GM19193 (cell line): Measurements from ENCODE around the gene ZSWIM9.

ENCODE experiments used
- POLR2A ChIP-seq: IDR thresholded peaks from 4 replicates; pipeline ENCODE4 v1.6.1; 2011; ENCODE audit not compliant: insufficient read depth, insufficient read length; ENCODE audit errors: extremely low read depth

The ZSWIM9 gene

DNA sequence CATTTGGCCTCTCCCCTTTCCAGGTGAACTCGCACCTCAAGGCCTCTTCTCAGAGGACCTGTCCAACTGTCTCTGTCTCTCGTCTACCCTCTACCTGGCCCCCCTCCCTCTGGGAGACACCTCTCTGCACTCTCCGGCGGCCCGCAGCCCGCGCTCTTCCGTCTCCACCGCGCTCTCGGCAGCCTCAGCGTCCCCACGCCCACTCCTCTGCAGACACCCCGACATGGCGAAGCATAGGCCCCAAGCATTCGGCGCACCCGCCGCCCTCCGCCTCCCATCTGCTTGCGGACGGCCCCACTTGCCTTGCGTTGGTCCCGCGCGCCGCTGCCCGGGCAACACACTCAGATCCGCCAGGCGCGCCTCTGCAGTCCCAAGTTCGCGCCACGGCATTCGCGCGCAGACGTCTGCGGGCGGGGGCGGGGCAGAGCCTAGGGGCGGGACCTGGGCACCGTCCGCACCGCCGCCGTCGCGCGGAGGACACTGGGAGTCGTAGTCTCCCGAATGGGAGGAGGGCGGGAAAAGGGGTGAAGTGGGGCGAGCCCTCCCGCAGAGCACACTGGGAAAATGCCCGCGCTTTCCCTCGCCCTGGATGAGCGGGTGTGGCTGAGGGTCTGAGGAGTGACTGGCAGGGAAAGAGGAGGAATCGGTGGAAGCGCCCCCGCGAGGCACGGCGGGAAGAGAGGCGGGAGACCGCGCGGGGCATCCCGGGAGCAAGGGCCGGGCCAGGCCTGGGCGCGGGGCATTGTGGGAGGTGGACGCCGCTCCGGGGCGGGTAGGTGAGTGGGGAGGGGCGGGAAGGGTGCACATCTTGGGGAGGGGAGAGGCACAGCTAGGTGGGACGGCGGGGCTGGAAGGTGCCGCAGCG lies at the start of gene ZSWIM9, which contains the start of gene LIG1:
TSS of gene ZSWIM9 (plus strand) at position 742 of the 865 bp plus-strand sequence. CDS start 1,123 bp downstream, outside the sequence.
TSS of gene LIG1 (minus strand) at position 406 of the 865 bp plus-strand sequence. CDS start 4,778 bp downstream, outside the sequence.
- TF ChIP-seq POLR2A = peak; percentile 71

DNA sequence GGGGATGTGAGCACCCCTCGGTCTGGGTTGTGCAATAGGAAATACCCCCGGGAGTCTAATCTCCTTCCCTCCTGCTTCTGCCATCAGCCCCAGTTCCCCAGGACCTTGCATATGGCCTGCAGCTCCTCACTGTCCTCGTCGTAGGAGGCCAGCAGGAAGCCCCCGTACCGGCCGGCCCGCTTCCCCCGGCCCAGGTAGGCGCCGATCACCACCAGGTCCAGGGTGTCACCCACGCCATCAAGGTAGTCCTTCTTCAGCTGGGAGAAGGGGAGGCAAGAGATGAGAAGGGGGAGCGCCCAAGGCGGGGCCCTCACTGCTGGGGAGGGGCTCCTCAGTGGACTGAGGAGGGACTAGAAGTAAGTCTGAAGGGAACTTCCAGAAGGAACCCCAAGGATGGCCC lies 49.4 kb upstream of the ZSWIM9 start:
- no peak for TF ChIP-seq POLR2A

DNA sequence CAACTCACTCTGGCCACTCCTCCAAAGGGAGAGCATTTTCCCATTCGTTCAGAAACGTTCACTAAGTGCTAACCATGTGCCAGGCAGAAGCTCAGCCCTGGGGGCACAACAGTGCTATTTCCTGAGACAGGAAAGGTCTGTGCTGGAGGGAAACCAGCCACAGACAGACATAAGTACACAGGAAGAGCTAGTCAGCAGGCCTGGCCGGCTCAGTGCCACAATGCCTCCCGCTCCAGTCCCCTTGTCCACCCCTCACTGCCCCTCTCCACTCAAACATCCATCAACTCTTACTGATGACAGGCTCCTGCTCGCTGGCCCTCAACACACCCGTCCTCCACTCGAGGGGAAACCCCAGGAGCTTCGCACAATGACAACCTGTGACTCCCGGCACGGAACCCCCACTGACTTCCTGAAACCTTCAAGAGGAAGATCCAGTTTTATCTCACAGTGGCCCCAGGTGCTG lies 48.5 kb upstream of the ZSWIM9 start:
- no peak for TF ChIP-seq POLR2A

DNA sequence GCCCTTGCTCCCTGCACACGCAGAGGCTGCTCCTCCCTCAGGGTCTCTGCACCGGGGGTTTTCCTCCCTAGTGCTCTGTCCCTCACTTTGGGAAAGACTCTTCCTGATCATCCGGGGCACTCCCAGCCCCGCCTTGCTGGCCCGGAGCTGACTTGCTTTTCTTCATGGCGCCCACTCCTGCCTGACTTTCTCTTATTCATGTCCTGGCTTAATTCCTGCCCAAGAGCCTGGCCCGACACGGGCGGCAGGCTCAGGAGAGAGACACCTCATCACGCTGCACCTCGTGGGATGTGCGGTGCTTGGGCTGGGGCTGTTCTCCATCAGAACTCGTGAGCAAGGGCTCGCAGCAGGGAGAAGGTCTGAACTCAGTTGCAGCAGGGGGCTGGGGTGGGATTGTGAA lies 48.1 kb upstream of the ZSWIM9 start:
- no peak for TF ChIP-seq POLR2A

DNA sequence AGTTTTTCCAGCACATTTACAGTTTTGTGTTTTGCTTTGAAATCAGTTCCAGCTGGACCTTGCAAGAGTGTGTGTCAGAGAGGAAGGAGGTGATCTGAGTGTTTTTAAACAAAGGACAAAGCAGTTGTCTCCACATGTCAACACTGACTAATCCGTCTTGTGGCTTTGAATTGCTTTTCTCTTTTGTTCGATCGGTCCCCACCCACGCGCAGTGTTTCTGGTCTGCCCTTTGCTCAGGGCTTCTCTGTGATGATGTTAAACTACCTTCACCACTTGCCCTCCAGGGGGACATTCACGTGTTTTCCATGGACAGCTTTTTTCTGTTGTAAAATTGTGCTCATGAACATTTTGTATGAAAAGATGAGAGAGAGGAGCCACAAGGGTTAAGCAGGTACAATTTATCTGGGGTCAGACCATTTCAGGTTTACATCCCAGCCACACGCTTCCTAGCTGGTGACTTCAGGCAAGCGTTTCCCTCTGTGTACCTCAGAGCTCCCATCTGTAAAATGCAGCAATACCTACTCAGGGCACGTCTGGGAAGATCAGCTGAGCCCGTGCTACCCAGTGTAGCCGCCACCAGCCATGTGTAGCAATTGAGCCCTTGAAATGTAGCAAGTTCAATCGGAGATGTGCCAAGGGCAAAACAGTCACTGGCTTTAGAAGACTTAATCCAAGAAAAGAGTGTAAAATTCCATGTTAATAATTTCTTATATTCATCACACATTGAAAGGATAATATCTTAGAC lies 46.4 kb upstream of the ZSWIM9 start:
- TF ChIP-seq POLR2A = no peak

DNA sequence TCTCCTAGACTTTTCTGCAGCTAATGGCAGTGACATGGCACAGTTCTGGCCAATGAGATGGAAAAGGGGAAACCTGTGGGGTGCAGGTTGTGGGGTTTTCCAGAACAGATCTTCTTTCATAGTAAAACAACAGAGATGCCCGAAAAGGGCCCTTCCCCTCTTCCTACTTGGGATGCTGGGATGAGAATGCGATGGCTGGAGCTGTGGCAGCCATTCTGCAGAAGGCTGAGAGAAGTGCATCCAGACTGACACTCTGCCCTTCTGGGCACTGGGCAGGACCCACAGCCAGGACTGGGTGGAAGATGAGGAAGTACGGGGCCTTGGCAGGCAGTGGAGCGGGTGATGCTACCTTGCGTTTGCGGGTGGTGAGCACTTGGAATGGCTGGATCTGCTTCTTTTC lies 42.9 kb upstream of the ZSWIM9 start:
- no peak for TF ChIP-seq POLR2A

DNA sequence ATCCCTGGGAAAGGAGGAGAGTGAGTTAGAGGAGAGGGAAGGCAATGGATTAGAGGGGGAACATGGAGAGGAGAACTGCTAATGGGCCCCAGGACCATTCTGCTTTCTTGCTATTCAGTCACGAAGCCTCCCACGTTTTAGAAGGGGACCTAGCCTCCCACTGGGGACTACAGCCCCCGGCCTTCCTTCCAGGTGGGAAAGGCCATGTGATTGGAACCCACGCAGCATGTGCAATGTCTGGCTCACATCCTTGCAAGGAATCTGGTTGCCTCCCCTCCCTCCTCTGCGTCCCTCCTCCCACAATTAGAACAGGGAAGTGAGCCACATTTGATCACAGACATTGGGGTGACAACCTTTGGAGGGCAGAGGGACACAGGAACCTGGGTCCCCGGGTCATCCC lies 37.4 kb upstream of the ZSWIM9 start:
- no peak for TF ChIP-seq POLR2A

DNA sequence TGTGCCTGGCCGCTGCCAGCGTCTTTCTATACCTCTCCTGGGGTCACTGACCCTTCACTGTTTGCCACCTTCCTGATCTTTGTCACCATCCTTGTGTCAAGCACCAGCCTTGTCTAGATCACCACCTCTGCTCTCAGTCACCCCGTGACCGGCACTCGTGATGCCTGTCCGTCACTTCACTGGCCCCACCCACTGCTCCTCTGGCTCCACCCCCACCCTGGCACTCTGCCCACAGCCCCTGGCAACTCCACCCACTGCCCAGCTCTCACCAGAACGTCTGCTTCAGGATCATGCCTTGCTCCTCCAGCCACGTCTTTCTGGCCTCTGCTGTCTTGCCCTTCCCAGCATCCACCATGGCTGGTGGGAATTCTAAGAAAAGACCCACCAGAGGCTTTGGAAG lies 35.1 kb upstream of the ZSWIM9 start:
- TF ChIP-seq POLR2A = no peak

DNA sequence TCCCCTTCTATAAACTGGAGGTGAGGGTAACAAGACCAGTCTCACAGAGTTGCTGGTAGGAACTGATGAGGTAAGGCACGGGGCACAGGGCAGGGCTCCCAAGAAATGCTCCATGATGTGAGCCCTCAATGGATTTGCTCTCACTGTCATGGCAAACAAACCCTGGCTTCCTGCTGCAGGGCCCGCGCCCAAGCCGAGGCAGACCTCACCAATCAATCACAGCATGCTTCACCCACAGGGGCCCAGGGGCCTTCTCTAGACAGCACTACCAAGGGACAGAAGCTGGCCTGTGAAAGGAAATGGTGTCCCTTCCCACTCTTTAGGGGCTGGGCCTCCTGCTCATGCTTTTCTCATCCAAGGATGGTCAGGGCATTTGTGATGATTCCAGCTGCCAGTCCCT lies 33.9 kb upstream of the ZSWIM9 start:
- no peak for TF ChIP-seq POLR2A

DNA sequence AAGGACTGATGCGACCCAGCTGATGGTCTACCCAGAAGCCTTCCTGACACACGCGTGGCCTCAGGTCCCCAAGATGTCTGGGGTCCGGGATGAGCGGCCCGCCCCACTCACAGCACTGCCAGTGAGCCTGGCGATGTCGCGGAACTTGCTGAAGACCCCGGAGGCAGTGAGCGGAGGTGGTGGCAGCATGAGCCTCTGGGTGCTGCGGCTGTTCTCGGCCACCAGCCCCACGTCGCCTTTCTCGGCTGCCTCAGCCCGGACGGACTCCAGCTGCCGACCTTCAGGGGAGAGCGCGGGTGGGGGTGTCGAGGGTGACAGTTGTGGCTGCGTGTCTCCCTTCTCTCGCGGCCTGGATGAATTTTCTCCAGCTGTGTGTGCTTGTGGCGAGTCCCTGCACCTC lies 33.1 kb upstream of the ZSWIM9 start:
- TF ChIP-seq POLR2A = no peak

DNA sequence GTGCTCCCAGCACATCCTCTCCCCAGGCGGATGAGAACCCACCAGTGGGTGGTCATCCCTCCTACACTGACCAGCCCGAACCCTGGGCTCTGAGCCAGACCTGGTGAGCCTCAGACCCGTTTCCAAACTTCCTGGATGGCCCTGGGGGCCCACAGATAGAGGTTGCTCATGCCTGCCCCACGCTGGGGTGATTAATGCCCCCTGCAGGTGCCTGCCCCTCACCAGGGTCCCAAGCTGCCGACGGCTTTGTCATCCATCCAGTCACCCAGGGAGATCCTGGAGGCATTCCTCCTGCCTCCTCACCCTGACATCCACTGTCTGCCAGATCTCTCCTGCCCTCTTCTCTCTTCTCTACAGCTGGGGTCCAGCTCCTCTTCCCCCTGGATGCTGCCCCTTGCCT lies 31.4 kb upstream of the ZSWIM9 start:
- no peak for TF ChIP-seq POLR2A

DNA sequence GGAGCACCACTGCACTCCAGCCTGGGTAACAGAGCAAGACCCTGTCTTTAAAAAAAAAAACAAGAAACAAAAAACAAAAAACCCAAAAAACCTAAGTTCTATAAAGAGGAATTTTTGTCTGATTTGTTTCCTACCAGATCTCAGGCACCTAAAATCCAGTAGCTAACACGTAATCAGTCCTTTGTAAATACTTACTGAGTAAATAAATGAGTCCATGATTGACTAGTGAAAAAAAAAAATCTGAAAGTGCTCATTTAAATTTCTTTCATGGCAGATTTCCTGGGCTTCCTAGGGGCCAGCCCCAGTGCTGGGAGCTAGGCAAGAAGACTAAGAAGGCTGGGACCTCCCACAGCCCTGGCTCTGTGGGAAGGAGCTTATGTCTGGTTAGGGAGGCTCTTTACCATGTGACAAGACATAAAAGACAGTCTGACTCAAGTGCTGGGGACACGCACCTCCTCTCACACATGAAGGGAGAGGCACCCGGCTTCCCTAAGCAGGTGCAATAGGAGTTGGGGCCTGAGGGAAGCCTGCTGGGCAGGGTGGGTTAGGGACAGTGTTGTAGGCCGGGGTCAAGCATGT lies 22.8 kb upstream of the ZSWIM9 start:
- TF ChIP-seq POLR2A = no peak

DNA sequence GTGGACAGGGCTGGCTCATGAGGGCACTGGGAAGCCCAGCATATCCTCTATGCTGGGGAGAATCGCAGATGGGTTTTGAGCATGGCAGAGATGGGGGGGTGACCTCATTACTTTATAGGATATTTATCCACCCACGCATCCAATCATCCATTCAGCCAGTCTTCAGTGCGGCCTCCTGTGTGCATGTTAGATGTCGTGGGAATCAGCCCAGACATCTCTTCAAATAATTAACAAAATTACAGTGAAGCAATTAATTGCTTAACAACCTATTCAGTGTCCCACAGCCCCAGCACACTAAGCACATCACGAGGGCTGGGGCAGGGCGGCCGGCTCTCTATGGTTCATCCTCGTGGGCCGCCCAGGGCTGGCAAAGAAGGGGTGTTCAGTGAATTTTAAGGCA lies 21.9 kb upstream of the ZSWIM9 start:
- TF ChIP-seq POLR2A = no peak

DNA sequence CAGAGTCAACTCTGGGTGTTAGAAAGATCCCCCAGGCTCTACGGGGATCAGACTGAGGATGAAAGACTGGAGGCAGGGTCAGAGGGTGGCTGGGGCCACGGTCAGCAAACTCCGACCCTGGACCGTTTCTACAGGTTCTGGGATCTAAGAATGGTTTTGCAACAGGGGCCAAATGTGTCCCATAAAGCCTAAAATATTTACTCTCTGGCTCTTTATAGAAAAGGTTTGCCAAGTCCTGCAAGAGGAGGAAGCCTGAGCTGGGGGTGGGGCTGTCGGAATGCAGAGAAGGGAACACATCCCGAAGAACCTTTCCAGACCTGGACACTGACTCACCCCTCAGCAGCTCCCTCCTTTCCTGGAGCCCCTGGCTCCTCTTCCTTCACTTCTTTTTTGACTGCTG lies 21.1 kb upstream of the ZSWIM9 start:
- no peak for TF ChIP-seq POLR2A

DNA sequence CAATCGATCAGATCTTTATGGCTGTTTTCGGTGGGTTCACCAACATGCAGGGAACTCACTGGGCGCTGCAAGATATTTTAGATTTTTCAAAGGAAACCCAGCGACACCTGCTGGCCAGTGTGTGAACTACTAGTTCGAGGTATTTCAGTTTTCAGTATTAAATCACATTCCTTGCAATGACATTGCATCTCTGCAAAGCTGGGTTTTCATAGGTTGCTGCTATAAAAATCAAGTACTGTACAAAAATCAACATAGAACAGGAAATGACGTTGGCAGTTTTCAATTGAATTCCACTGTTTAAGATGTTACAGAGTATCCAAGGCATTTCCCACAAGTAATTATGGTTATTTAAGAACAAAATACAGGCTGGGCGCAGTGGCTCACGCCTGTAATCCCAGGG lies 17.9 kb upstream of the ZSWIM9 start:
- no peak for TF ChIP-seq POLR2A

DNA sequence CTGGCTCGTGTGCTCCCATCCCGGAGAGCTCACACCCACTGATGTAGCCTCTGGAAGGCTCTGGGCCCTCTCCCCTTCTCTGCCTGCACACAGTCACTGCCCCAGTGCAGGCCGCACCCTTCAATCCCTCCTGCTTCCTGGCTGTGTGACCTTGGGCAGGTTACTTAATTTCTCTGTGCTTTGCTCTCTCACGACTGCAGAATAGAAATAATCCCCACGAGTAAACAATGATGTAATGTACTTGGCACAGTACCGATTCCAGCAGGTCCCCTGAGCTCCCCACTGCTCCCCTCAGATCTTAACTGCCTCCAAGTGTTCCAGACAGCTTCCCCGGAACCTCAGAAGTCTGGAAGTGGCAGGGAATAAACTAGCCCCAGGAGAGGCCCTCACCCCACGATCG lies 16.5 kb upstream of the ZSWIM9 start:
- no peak for TF ChIP-seq POLR2A

DNA sequence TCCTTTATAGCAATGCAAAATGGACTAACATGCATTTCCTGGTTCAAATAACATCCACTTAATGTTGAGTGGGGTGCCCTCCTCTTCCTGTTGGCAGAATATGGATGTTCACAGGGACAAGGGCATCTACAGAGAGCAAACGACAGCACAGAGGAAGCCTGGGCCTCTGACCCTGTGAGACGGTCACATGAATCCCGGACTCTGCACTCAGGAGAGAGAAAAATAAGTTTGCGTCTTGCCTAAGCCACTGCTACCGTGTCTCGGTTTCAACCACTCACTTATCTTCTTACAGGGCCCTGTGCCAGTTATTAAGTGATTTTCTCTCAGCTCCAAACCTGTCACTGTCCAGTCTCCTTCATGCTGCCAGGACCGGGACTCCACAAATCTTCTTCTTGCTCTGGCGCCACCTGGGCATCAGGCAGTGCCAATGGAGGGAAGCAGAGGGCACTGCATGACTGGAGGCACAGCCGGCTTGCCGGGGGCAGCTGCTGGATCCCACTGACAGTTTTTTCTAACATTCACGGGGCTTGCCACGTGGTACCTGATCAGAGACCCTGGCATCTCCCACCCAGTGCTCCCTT lies 12.2 kb upstream of the ZSWIM9 start:
- TF ChIP-seq POLR2A = no peak
